ENCODE measurements around the gene CST4.
"Not testable (repeated sequence)": the region's sequence is repeated elsewhere in the genome, so short reads cannot be mapped to it uniquely, and the experiment has no call there.

The CST4 gene

GRCh38 chr20:23686046-23686750 lies 2.6 kb downstream of the CST4 start:
- DNase-seq: no peak

- not testable (repeated sequence) for DNase-seq
Observed at GRCh38 chr20:23685529-23685896, 3.3 kb downstream of the CST4 start.

GRCh38 chr20:23684261-23684660 lies 4.6 kb downstream of the CST4 start:
- no peak for DNase-seq

GRCh38 chr20:23683807-23684206 lies 5.0 kb downstream of the CST4 start:
- no peak for DNase-seq

- no peak for DNase-seq
Observed at GRCh38 chr20:23683281-23683680, 5.6 kb downstream of the CST4 start.

- no peak for DNase-seq
Observed at GRCh38 chr20:23680146-23680545, 8.7 kb downstream of the CST4 start.

- no peak for DNase-seq
Observed at GRCh38 chr20:23679133-23680092, 9.4 kb downstream of the CST4 start.

- DNase-seq: no peak
Observed at GRCh38 chr20:23673209-23673608, 15.6 kb downstream of the CST4 start.

- no peak for DNase-seq
Observed at GRCh38 chr20:23672158-23672557, 16.7 kb downstream of the CST4 start.

GRCh38 chr20:23671479-23671878 lies 17.4 kb downstream of the CST4 start:
- no peak for DNase-seq

- DNase-seq: no peak
Observed at GRCh38 chr20:23670361-23670760, 18.5 kb downstream of the CST4 start.

GRCh38 chr20:23669866-23670265 lies 19.0 kb downstream of the CST4 start:
- DNase-seq: no peak

- no peak for DNase-seq
Observed at GRCh38 chr20:23669327-23669726, 19.5 kb downstream of the CST4 start.

GRCh38 chr20:23668477-23668951 lies 20.3 kb downstream of the CST4 start:
- DNase-seq: peak; percentile 21

GRCh38 chr20:23667666-23668065 lies 21.2 kb downstream of the CST4 start:
- DNase-seq: no peak

- DNase-seq: no peak
Observed at GRCh38 chr20:23666698-23667097, 22.1 kb downstream of the CST4 start.

- DNase-seq: no peak
Observed at GRCh38 chr20:23666189-23666588, 22.6 kb downstream of the CST4 start.

GRCh38 chr20:23664954-23665353 lies 23.9 kb downstream of the CST4 start:
- no peak for DNase-seq

GRCh38 chr20:23664046-23664445 lies 24.8 kb downstream of the CST4 start:
- DNase-seq: not testable (repeated sequence)

- DNase-seq: no peak
Observed at GRCh38 chr20:23663180-23663579, 25.7 kb downstream of the CST4 start.

GRCh38 chr20:23662276-23662870 lies 26.5 kb downstream of the CST4 start:
- DNase-seq: no peak

GRCh38 chr20:23661002-23661429 lies 27.8 kb downstream of the CST4 start:
- DNase-seq: no peak

All from DMS153 (cell line).